Stimulated activated CD8-positive, alpha-beta memory T cell treated with anti-CD3 and anti-CD28 coated beads, Interleukin-2, amount 100 ng/mL, for 48 hours (primary cell): ENCODE results near the gene MAP3K4.

ENCODE experiments used
- DNase-seq, 2 donors: peaks; one replicate each; pipeline ENCODE4 v3.0.0-alpha.2; 2020; ENCODE audit warnings: low read depth in 2 of 2

MAP3K4 gene

GRCh38 chr6:161035182-161035980, 43.8 kb downstream of the MAP3K4 start:
- no peak for DNase-seq

DNA sequence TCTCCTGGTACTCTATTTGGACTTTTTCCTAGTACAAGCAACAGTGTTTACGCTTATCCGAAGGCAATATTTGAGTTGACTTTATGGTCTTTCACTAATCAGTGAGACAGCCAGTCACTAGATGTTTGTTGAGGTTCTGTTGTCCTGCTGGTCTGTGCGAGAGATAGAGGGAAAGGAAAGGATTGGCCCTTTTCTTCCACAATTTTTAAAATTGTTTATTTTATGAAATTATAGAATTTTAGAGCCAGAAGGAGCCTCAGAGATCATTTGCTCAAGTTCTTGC, 44.4 kb downstream of the MAP3K4 start:
- no peak for DNase-seq

DNA sequence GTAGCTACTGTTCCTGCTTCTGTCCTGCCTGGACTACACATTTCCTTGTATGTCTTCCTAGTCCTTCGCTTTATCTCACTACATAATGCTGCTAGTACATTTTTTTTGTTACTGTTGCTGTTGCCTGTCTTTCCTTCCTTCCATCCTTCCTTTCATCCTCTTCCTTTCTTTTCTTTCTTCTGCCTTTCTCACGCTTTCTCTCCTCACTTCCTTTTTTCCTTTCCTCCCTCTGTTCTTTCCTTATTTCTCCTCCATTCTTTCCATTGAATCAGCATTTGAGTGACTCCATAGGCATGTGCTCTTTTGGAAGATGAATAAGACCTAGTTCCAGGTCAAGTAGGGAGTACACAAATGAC, 46.3 kb downstream of the MAP3K4 start:
- no peak for DNase-seq

DNA sequence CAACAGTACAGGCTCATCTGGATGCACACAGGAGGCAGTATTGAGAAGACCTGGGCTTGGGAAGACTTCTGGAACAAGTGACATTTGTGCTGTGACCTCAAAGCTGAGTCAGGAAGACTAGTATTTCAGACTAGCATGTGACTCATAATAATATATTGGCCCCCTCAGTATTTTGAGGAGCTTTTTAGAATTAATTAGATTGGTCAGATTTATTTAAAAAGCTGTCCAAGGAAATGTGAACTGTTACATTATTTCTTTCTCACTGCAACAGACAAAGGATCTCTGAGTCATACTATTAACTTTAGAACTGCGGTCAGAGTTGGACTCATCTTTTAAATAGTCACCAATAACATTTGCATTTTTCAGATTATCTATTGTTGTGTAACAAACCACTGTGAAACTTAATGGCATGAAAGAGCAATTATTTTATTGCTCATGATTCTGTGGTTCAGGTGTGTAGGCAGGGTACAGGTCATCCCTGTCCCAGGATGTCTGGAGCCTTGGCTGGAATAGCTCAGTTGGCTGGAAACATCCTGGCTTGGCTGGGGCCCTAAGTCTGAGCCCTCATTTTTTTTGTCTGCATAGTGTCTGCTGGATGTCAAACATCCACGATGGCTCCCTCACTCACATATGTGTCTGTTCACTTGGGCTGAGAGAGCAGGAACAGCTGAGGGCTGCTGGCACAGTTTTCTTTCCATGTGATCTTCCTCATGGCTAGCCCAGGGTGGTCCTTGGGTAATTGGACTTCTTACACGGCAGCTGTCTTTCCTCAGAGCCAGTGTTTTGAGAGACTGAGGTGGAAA, 46.9 kb downstream of the MAP3K4 start:
- DNase-seq: no peak

GRCh38 chr6:161041274-161041673, 49.7 kb downstream of the MAP3K4 start:
- DNase-seq: no peak

DNA sequence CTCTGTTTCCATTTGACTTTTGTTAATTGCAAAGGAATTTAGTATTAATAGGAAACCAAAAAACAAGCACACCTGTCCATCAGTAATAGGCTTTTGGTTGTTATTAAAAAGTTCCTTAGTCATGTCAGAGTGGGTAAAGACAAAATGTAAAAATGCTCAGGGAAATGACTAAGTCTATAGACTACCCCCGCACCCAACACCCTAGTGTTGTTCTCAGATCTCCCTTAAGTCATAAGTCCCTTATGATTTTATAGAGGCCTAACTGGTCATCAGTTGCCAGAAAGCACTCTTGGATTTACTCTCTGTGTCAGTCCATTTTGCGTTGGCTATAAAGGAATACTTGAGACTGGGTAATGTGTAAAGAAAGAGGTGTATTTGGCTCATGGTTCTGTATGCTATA, 52.8 kb downstream of the MAP3K4 start:
- no peak for DNase-seq

- DNase-seq: no peak
Observed at GRCh38 chr6:161048641-161049040, 57.1 kb downstream of the MAP3K4 start.

DNA sequence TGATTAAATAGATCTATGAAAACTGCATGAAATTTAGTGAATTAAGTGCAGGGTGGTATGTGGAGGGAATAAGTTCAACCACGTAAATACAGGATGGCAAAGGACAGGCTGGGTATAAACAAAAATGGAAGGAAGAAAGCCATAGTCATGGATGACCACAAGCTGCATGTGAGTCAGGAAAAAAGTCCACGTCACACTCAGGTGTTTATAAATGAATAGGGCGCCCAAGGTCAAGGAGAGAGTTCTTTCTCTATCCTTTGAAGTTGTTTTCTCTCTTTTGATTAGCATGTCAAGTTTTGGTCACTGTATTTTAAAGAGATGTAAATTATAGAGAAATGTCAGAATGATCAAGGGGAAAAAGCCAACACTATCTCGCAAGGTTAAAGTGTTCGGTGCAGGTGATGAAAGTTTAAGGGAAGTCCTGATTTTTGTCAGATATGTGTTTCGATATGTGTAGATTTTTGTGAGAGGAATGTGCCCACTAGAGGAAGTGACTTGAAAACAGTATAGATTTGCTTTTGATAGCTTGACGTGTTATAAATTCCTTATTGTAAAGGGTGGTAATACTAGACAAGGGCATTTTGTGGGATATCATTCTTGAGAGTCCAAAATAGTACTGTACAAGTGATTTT, 58.7 kb downstream of the MAP3K4 start:
- DNase-seq: no peak

DNA sequence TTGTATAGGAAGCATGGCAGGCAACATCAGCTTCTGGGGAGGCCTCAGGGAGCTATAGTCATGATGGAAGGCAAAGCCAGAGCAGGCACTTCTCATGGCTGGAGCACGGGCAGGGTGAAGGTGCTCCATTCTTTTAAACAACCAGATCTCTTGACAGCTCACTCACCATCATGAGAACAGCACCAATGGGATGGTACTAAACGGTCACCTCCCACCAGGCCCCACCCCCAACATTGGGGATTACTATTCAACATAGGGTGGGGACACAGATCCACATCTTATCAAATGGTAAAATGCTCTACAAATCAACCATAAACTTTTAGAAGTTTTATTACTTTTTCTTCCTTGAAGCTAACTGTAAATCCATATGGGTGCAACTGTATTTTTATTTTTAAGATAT, 61.5 kb downstream of the MAP3K4 start:
- DNase-seq: no peak

- DNase-seq: no peak
Observed at GRCh38 chr6:161054876-161055275, 63.3 kb downstream of the MAP3K4 start.

- DNase-seq: no peak
Observed at GRCh38 chr6:161056451-161056850, 64.9 kb downstream of the MAP3K4 start.

GRCh38 chr6:161057103-161058091, 65.8 kb downstream of the MAP3K4 start:
- DNase-seq: no peak

- no peak for DNase-seq
Observed at GRCh38 chr6:161058741-161059140, 67.2 kb downstream of the MAP3K4 start.

GRCh38 chr6:161061576-161061975, 70.0 kb downstream of the MAP3K4 start:
- DNase-seq: no peak

GRCh38 chr6:161064915-161065314, 73.3 kb downstream of the MAP3K4 start:
- no peak for DNase-seq

- DNase-seq: no peak
Observed at GRCh38 chr6:161066511-161066910, 74.9 kb downstream of the MAP3K4 start.

- DNase-seq: no peak
Observed at GRCh38 chr6:161067749-161068148, 76.2 kb downstream of the MAP3K4 start.

GRCh38 chr6:161068321-161068741, 76.8 kb downstream of the MAP3K4 start:
- no peak for DNase-seq

DNA sequence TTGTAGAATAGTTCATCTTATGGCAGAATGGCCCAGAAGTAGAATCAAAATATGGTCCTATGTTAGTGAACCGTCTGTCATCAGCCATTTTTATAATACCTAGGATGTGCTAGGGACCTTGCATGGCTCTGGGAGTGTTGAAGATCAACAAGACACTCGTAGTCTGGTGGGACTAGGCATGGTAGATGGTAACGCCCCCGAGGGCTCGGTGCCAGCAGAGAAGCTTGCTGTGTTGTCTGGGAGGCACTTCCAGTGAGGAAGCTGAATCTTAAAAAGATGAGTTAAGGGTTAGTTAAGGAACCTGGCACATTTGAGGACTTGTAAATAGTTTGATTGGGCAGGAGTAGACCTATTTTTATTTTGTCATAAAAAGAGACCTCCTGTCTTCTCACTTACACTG, 82.4 kb downstream of the MAP3K4 start:
- DNase-seq: no peak

DNA sequence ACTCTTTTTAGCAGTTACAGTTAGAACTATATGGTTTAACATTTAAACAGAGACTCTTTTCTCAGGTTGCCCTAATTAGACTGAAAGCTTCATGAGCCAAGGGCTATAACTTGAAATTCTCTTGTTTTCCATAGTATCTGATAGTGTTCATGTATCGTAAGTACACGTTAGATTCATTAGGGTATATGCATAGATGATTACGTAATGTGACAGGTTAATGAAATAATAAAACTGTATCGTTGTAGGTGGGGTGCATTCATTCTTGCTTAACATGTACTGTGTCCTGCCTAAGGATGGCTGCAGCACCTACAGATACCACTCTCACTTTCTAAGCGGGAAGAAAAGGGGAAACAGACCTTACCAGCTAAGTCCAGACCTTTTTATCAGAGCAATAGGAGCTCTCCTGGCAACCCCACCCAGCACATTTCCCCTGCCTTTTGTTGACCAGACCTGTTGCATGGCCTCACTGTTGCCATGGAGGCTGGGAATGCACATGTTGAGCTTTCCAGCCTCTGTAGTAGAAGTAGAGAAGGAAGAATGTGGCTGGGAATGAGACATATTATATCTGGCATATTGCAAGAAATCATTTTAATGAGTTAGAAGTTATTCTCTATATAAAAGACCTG, 83.0 kb downstream of the MAP3K4 start:
- DNase-seq: no peak

GRCh38 chr6:161076181-161076677, 84.7 kb downstream of the MAP3K4 start:
- no peak for DNase-seq
